GM12875 (cell line): ENCODE data around the gene ANKMY1.

Experiments used
- H3K4me3 ChIP-seq: one replicate; pipeline ENCODE4 v1.5.1; 2011; ENCODE audit warnings: low read depth, low read length, control low read depth
- CTCF ChIP-seq: IDR thresholded peaks from 2 replicates; pipeline ENCODE4 v1.5.1; 2011; ENCODE audit warnings: low read depth, mild to moderate bottlenecking, control low read depth, inconsistent platforms, low read length, moderate library complexity, borderline replicate concordance; ENCODE audit not compliant: insufficient read depth

The ANKMY1 gene

GRCh38 chr2:240466579-240467148 lies 91.1 kb downstream of the ANKMY1 start:
- TF ChIP-seq CTCF: no peak
- H3K4me3 ChIP-seq: no peak overlapping the region

GRCh38 chr2:240465765-240466578 lies 91.8 kb downstream of the ANKMY1 start:
- H3K4me3 ChIP-seq: no peak overlapping the region
- TF ChIP-seq CTCF: no peak

- no peak for TF ChIP-seq CTCF
- no peak overlapping the region for H3K4me3 ChIP-seq
Observed at GRCh38 chr2:240465268-240465764, 92.5 kb downstream of the ANKMY1 start.

GRCh38 chr2:240464514-240465241 lies 93.1 kb downstream of the ANKMY1 start:
- TF ChIP-seq CTCF: no peak
- H3K4me3 ChIP-seq: no peak overlapping the region

GRCh38 chr2:240463866-240464481 lies 93.8 kb downstream of the ANKMY1 start:
- H3K4me3 ChIP-seq: no peak overlapping the region
- TF ChIP-seq CTCF: no peak

GRCh38 chr2:240463274-240463865 lies 94.4 kb downstream of the ANKMY1 start:
- no peak for TF ChIP-seq CTCF
- H3K4me3 ChIP-seq: no peak overlapping the region
